HG02870 (cell line): ENCODE measurements around the gene TMPRSS7.
A peak's percentile ranks its signal among the peaks of the same experiment; 100 is the strongest.

Source experiments
- ATAC-seq: cut with Tn5 transposase; IDR thresholded peaks from one replicate; pipeline ENCODE4 v1.9.1; 2021; ENCODE audit warnings: mild to moderate bottlenecking, moderate library complexity; ENCODE audit not compliant: unreplicated experiment

The TMPRSS7 gene

GRCh38 chr3:112126511-112126911 lies 92.0 kb downstream of the TMPRSS7 start:
- ATAC-seq = no peak

- peak; percentile 26 for ATAC-seq
These were observed 93.3 kb downstream of the TMPRSS7 start for GRCh38 chr3:112127522-112128494.

GRCh38 chr3:112128843-112129727 lies 94.5 kb downstream of the TMPRSS7 start:
- peak; percentile 47 for ATAC-seq

GRCh38 chr3:112129925-112130637 lies 95.5 kb downstream of the TMPRSS7 start:
- ATAC-seq = no peak

GRCh38 chr3:112130638-112130993 lies 96.1 kb downstream of the TMPRSS7 start:
- no peak for ATAC-seq
